Mesenteric fat pad (tissue), 1 donor: ENCODE results near the gene EHHADH. TPM values are rescaled to one million over a fixed set of nuclear protein-coding genes. Genes with fewer than 3 reads are reported as not detected.

Experiments used
- DNase-seq: peaks from one replicate; pipeline ENCODE4 v3.0.0-alpha.2; 2020; ENCODE audit warnings: low spot score
- microRNA-seq: library from miRNA; unstranded; fragments of <30 nt; microRNA quantifications from one replicate; pipeline ENCODE4 v1.2.0, GENCODE V29; 2020; ENCODE audit warnings: borderline number of aligned reads
- total RNA-seq: library from RNA; stranded (reverse); fragmentation: NEBNext Ultra II Directional; extraction: Animal tissue kit (Norgen Biotek cat#: 25700); gene quantifications from one replicate; pipeline ENCODE4 v1.2.1, GENCODE V29; 2021
- donor health status: DM: yes; HTN: yes; CAD: no.

Gene EHHADH
- total RNA-seq, 1 donor from 2014 or later = 33.0 TPM

DNA sequence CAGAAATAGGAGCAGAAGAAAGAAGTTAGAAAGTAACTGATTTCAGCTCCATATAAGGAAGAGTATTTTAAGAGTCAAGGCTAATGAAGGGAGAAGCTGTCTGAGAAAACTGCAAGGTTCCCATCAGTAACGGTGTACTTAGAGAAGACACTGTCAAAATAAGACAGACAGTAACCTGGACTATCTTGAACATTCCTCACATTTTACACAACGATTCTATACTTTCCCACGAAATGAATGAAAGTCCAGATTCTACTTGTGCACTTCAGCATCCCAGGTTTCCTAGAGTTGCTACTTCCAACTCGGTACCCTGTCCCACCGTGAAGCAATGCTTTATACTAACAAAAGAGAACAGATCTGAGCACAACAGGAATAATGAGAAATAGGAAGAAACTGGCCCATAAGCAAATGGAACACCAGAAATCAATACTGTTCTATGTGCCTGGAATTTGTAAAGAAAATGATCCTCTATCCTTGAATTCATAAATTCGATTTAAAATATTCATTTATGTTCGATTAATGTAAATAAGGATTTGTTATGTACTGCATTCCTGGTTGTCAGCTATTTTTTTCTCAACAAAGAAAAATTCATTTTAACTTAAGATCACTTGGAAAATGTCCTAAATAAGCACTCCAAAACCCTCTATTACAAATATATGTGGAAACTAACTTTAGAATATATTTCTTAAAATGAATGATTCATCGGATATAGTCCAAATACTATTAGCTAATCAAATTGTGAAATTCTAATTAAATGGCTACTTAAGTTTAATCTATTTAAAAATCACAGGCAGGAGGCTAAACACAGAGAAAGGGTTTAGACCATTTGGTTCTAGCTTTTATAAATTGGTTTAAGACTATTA lies 102.5 kb downstream of the EHHADH start:
- no peak for DNase-seq

DNA sequence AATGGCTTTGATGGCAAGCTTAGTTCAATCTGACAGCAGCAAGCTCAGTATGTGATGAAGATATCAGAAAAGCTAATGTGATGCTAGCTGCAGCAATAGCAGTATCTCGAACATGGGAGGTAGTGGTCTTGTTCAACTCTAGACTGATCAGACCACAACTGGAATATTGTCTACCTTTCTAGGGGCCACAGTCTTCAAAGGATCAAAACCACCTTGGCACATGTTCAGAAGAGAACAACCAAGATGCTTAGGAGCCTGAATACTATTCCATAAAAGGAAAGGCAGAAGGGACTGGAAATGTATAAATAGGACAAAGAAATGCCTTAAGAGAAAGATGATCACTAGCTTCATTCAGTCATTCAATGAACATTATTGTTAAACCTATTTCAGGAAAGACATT lies 103.3 kb downstream of the EHHADH start:
- DNase-seq = no peak

DNA sequence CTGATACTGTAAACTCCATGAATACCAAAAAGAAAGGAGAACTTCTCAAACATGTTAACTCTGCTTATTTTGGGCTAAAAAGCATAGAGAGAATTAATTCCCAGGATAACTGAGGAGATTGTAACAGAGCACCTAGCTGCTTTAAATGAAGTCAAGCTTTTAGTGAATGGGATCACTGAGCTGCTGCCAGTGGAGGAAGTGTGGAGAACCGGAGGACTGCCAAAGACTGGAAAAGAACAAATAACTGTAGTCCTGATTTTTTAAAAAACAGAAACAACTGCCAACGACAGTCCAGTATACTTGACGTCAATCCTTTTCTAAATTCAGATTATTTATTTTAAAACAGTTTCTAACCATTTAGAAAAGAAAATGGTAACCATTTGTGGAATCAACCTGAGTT lies 104.3 kb downstream of the EHHADH start:
- DNase-seq = no peak

DNA sequence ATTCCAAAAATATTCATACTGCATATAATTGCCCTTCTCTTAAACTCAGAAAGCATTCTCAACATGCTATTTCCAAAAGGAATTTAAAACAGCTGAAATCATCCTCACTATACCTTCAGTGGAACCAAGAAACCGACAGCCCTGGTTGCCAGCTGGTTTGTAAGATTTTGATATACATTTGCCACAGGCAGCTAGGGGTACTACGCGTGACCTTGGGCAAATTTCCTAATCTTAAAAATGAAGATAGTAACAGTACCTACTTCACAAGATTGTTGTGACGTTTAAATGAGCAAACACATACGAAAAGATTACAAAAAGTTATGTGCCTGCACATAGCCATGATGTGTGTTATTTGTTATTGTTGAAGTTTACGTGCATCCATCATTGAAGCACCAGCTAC lies 108.3 kb downstream of the EHHADH start:
- no peak for DNase-seq

DNA sequence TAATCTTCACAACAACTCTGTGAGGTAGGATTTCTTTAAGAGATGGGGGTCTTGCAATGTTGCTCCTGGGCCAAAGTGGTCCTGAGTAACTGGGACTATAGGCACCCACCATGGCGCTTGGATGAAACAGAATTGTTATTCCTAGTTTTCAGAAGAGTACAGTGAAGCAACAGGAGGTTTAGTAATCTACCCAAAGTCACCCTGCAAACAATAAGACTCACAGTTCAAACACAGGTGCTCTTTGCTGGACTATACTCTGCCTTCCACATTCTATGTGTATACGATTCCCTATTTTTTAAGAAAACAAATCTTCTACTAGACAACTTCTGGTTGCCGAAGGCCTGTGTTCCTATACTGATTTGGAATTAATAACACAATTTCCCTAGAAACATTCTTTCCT lies 109.1 kb downstream of the EHHADH start:
- DNase-seq = no peak

Small RNA genes lying within 50 kb of the gene (microRNA-seq; reads per million reads assigned to microRNA genes)
- gene MIR5588 = 2.2 reads per million

Other genes starting within 250 kb of the EHHADH start
- 2.9 TPM for gene C3orf70, start 101.0 kb downstream of the EHHADH start, total RNA-seq
- 23.7 TPM for gene MAP3K13, start 109.1 kb upstream of the EHHADH start, total RNA-seq
- 17.9 TPM for gene TMEM41A, start 245.0 kb upstream of the EHHADH start, total RNA-seq